HepG2 (cell line): Measurements from ENCODE around the gene TACC2. TPM values are rescaled to one million over a fixed set of nuclear protein-coding genes. Genes with fewer than 3 reads are reported as not detected.

Experiments used
- ATRX ChIP-seq: sonication (generic); formaldehyde crosslinking; IDR thresholded peaks from 2 replicates; pipeline ENCODE4 v1.4.0; 2020; ENCODE audit warnings: missing genetic modification reagents, borderline replicate concordance
- CCAR2 ChIP-seq: fragments of 200-400 bp; formaldehyde crosslinking; optimal IDR thresholded peaks from 2 replicates; pipeline ENCODE3; 2018; ENCODE audit warnings: low read depth, mild to moderate bottlenecking, low read length, moderate library complexity
- FOSL2 ChIP-seq: sonication (generic); formaldehyde crosslinking; IDR thresholded peaks from 2 replicates; pipeline ENCODE4 v1.4.0; 2020; ENCODE audit warnings: missing genetic modification reagents
- FOXO4 ChIP-seq: sonication (generic); formaldehyde crosslinking; conservative IDR thresholded peaks from 2 replicates; pipeline ENCODE4 v1.8.1; 2023; ENCODE audit warnings: missing genetic modification reagents
- HIC2 ChIP-seq: sonication (generic); formaldehyde crosslinking; IDR thresholded peaks from 2 replicates; pipeline ENCODE4 v1.9.0; 2022; ENCODE audit warnings: low read depth, missing genetic modification reagents
- NCOR1 ChIP-seq: fragments of 200-600 bp; sonication (generic); IDR thresholded peaks from 2 replicates; pipeline ENCODE4 v1.7.0; 2017; ENCODE audit warnings: antibody characterized with exemption, low read length, borderline replicate concordance
- TRAFD1 ChIP-seq: sonication (generic); formaldehyde crosslinking; IDR thresholded peaks from 2 replicates; pipeline ENCODE4 v1.5.1; 2020; ENCODE audit warnings: missing genetic modification reagents, mild to moderate bottlenecking, borderline replicate concordance
- ZBTB42 ChIP-seq: sonication (generic); formaldehyde crosslinking; IDR thresholded peaks from 2 replicates; pipeline ENCODE4 v1.5.0; 2020; ENCODE audit warnings: mild to moderate bottlenecking, missing genetic modification reagents
- ZFP1 ChIP-seq: IDR thresholded peaks from 2 replicates; pipeline ENCODE4 v1.6.1; 2016
- ZFX ChIP-seq: sonication (generic); formaldehyde crosslinking; IDR thresholded peaks from 2 replicates; pipeline ENCODE4 v1.4.0; 2020; ENCODE audit warnings: mild to moderate bottlenecking, low read depth, missing genetic modification reagents, moderate library complexity
- ZNF101 ChIP-seq: sonication (generic); formaldehyde crosslinking; IDR thresholded peaks from 2 replicates; pipeline ENCODE4 v1.4.0; 2020; ENCODE audit warnings: mild to moderate bottlenecking, low read depth, missing genetic modification reagents, borderline replicate concordance
- ZNF124 ChIP-seq: sonication (generic); formaldehyde crosslinking; IDR thresholded peaks from 2 replicates; pipeline ENCODE4 v1.4.0; 2020; ENCODE audit warnings: missing genetic modification reagents
- ZNF24 ChIP-seq: fragments of 450-650 bp; IDR thresholded peaks from 2 replicates; pipeline ENCODE4 v1.6.1; 2017; ENCODE audit warnings: antibody characterized with exemption, mild to moderate bottlenecking
- ZNF253 ChIP-seq: sonication (generic); formaldehyde crosslinking; IDR thresholded peaks from 2 replicates; pipeline ENCODE4 v1.8.0; 2022; ENCODE audit warnings: mild to moderate bottlenecking, missing genetic modification reagents, borderline replicate concordance
- ZNF773 ChIP-seq: sonication (generic); formaldehyde crosslinking; IDR thresholded peaks from 2 replicates; pipeline ENCODE4 v1.4.0; 2020; ENCODE audit warnings: missing genetic modification reagents, borderline replicate concordance
- polyA plus RNA-seq, 8 experiments: library from polyadenylated mRNA; depleted of rRNA in 3 of 8; stranded (reverse) in 7 of 8; unstranded in 1 of 8; fragments of >200 nt; fragmentation: Illumina TruSeq in 4 of 8; extraction: Trizol in 4 of 8; gene quantifications; 2 replicates each; pipeline versions ENCODE4 v1.2.1 to v1.2.3, GENCODE V29; 2011 to 2016; ENCODE audit warnings: low read depth in 4 of 8, missing spikeins in 1 of 8, mixed read lengths in 1 of 8; ENCODE audit not compliant: insufficient read depth in 1 of 8
- total RNA-seq, 5 experiments: library from RNA; depleted of rRNA; stranded (reverse); fragments of >200 nt; fragmentation: Illumina TruSeq; extraction: Trizol; gene quantifications; 2 replicates each; pipeline ENCODE4 v1.2.3, GENCODE V29; 2016; ENCODE audit warnings: low read depth in 1 of 5
- TF ChIP-seq, protein P1 (sequence below): sonication (generic); formaldehyde crosslinking; IDR thresholded peaks from 2 replicates; pipeline ENCODE4 v1.4.0; 2020; ENCODE audit warnings: mild to moderate bottlenecking, missing genetic modification reagents
- TF ChIP-seq, protein P2 (sequence below): sonication (generic); formaldehyde crosslinking; IDR thresholded peaks from 2 replicates; pipeline ENCODE4 v1.4.0; 2020; ENCODE audit warnings: missing genetic modification reagents
- TF ChIP-seq, protein P3 (sequence below): sonication (generic); formaldehyde crosslinking; IDR thresholded peaks from 2 replicates; pipeline ENCODE4 v1.4.0; 2020; ENCODE audit warnings: low read depth, missing genetic modification reagents

TACC2 gene
- total and polyA plus RNA-seq, 2 of the 13 experiments (the other 11 are each of a cell fraction or from before 2014, with no cell fraction given) = 11.8 to 16.0 TPM

DNA sequence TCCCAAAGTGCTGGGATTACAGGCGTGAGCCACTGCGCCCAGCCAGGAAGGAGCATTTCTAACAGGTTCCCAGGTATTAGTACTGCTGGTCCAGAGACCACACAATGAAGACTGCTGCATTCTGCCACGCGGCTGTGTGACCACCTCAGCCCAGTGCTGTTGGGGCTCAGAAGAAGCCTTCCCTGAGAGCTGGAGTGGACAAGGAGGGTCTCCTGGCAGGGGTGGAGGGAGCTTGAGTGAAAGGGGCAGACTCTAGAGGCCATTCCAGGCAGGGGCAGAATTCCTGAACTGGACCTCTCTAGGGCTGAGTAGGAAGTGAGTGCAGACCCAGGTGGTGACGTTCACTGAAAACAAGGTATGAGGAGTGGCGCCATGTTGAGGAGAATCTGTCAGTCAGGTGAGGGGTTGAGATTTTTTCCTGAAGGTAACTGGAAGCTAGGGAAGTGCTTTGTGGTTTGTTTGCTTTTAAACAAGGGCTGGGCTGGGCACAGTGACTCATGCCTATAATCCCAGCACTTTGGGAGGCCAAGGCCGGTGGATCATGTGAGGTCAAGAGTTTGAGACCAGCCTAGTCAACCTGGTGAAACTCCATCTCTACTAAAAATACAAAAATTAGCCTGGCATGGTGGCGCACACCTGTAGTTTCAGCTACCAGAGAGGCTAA is 67.6 kb downstream of the TACC2 start (continued):
- TF ChIP-seq, protein P1, sequence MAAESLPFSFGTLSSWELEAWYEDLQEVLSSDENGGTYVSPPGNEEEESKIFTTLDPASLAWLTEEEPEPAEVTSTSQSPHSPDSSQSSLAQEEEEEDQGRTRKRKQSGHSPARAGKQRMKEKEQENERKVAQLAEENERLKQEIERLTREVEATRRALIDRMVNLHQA (CRISPR knock-in tag) = no peak
- no peak for TF ChIP-seq ZBTB42 (CRISPR knock-in tag)
- no peak for TF ChIP-seq ZNF124 (CRISPR knock-in tag)
- no peak for TF ChIP-seq ZNF773 (CRISPR knock-in tag)
- no peak for TF ChIP-seq NCOR1
- TF ChIP-seq ZNF253 (CRISPR knock-in tag) = no peak
- peak; percentile 98 for TF ChIP-seq FOSL2 (CRISPR knock-in tag)
- TF ChIP-seq ZNF101 (CRISPR knock-in tag) = no peak
- TF ChIP-seq ZFX (CRISPR knock-in tag) = no peak
- no peak for TF ChIP-seq ZNF24
- TF ChIP-seq CCAR2 = no peak
- no peak for TF ChIP-seq HIC2 (CRISPR knock-in tag)
- no peak for TF ChIP-seq FOXO4 (CRISPR knock-in tag)
- TF ChIP-seq, protein P2, sequence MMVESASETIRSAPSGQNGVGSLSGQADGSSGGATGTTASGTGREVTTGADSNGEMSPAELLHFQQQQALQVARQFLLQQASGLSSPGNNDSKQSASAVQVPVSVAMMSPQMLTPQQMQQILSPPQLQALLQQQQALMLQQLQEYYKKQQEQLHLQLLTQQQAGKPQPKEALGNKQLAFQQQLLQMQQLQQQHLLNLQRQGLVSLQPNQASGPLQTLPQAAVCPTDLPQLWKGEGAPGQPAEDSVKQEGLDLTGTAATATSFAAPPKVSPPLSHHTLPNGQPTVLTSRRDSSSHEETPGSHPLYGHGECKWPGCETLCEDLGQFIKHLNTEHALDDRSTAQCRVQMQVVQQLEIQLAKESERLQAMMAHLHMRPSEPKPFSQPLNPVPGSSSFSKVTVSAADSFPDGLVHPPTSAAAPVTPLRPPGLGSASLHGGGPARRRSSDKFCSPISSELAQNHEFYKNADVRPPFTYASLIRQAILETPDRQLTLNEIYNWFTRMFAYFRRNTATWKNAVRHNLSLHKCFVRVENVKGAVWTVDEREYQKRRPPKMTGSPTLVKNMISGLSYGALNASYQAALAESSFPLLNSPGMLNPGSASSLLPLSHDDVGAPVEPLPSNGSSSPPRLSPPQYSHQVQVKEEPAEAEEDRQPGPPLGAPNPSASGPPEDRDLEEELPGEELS (CRISPR knock-in tag) = peak; percentile 81
- TF ChIP-seq, protein P3, sequence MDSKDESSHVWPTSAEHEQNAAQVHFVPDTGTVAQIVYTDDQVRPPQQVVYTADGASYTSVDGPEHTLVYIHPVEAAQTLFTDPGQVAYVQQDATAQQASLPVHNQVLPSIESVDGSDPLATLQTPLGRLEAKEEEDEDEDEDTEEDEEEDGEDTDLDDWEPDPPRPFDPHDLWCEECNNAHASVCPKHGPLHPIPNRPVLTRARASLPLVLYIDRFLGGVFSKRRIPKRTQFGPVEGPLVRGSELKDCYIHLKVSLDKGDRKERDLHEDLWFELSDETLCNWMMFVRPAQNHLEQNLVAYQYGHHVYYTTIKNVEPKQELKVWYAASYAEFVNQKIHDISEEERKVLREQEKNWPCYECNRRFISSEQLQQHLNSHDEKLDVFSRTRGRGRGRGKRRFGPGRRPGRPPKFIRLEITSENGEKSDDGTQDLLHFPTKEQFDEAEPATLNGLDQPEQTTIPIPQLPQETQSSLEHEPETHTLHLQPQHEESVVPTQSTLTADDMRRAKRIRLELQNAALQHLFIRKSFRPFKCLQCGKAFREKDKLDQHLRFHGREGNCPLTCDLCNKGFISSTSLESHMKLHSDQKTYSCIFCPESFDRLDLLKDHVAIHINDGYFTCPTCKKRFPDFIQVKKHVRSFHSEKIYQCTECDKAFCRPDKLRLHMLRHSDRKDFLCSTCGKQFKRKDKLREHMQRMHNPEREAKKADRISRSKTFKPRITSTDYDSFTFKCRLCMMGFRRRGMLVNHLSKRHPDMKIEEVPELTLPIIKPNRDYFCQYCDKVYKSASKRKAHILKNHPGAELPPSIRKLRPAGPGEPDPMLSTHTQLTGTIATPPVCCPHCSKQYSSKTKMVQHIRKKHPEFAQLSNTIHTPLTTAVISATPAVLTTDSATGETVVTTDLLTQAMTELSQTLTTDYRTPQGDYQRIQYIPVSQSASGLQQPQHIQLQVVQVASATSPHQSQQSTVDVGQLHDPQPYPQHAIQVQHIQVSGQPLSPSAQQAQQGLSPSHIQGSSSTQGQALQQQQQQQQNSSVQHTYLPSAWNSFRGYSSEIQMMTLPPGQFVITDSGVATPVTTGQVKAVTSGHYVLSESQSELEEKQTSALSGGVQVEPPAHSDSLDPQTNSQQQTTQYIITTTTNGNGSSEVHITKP (CRISPR knock-in tag) = no peak
- TF ChIP-seq TRAFD1 (CRISPR knock-in tag) = no peak
- TF ChIP-seq ZFP1 (CRISPR knock-in tag) = no peak
- TF ChIP-seq ATRX = no peak
